ENCODE measurements around the gene SEPTIN12.

The SEPTIN12 gene, protein sequence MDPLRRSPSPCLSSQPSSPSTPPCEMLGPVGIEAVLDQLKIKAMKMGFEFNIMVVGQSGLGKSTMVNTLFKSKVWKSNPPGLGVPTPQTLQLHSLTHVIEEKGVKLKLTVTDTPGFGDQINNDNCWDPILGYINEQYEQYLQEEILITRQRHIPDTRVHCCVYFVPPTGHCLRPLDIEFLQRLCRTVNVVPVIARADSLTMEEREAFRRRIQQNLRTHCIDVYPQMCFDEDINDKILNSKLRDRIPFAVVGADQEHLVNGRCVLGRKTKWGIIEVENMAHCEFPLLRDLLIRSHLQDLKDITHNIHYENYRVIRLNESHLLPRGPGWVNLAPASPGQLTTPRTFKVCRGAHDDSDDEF

GRCh38 chr16:4787627-4788482 is at the start of gene SEPTIN12:
TSS of gene SEPTIN12 (minus strand) at chr16:4788345. CDS start at chr16:4787645, 700 bp downstream.
- no peak for DNase-seq

DNA sequence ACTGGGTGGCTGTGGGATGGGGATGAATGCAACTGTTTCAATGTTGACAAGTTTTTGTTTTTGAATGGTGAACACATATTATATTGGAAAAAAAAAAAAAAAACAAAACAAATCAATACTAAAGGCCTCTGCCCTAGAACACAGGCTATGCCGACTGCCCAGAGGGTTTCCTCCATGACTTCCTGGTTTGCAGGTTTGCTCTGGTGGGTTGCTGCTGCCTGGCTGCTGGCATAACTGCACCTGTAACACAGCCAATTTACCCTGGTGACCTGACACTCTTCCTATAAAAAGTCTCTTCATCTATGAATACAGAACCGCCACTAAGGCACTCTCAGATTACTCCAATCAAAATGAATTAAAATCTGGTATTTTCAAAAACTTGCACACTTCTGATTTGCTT is 48.6 kb upstream of the SEPTIN12 start:
- DNase-seq = no peak

- no peak for DNase-seq
Measured at GRCh38 chr16:4833584-4833983, 45.4 kb upstream of the SEPTIN12 start.

DNA sequence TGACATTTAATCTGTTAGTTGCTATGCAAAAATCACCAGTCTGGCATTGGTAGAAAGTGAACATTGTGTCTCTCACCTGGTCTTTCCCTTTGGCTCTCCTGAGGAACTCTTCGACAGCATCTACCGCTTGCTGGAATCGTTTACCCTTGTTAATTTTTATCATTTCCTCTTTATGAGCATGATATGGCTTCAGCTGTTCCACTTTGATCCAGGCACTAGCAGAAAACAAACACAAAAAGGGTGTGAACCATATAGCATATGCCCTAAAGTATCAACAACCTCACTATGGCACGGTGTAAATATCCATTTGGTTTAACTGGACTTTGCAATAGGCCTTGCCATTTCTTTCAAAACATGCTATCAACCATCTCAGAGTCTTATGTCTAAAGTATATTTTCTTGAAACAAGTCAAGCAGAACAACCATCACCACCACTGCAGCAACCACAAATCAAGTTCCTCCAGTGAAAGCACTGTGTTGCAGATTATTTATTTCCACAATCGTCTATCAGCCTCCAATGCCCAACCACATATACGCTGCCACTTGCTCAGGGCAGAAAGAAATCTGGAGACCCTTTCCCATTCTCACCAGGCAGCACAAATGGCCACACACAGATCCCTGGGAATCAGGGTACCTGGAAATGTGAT is 44.7 kb upstream of the SEPTIN12 start:
- no peak for DNase-seq

- DNase-seq = no peak
Measured at GRCh38 chr16:4831616-4832015, 43.5 kb upstream of the SEPTIN12 start.

DNA sequence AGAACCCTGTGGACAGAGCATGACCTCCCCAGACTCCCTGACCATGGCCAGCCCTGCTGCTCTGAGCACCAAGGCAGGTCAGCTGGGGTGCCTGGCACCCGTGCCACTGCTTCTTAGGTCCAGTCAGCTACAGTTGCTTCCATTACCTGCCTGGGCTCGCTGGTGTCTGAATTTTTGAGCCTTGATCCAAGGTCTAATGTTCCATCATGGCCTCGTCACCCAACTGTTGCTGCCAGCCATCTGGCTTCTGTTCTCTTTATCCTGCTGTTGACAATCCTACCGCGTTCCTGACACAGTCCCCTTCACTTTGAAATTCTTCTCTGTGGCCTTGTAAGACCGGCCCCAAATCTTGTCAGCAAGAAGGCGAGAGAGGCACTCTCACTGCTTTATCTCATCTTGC is 42.3 kb upstream of the SEPTIN12 start:
- DNase-seq = no peak

DNA sequence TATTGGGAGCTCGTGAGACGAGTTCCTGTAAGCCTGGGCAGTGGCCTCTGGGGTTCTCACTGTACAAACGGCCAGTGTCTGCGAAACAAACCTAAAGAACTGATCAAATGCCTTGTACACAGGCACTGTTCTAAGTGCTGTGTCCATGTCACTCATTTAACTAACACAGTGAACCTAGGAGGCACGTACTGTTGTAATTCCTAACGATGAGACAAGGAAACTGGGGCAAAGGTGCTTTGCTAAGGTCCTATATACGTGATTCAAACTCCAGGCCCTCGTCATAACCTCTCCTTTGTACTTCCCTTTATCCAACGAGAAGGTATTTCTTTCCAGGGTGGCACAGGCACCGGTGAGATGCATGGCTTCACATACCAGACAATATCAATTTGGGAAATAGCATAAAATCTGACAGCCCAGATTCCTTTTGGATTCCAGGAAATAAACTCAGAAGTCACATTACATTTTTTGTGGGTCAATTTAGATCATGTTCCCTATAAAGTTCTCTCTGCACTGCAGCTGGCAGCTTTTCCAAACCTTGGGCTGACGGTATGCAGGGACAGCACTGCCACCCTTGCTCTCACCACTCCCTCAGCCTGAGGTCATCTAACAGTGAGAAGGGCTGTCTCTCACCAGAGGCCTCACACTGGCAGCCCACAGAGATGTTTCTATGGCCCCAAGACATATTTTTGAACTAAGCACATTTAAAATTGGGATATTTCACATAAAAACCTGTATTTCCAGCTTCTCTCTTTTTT is 40.6 kb upstream of the SEPTIN12 start:
- DNase-seq = no peak

DNA sequence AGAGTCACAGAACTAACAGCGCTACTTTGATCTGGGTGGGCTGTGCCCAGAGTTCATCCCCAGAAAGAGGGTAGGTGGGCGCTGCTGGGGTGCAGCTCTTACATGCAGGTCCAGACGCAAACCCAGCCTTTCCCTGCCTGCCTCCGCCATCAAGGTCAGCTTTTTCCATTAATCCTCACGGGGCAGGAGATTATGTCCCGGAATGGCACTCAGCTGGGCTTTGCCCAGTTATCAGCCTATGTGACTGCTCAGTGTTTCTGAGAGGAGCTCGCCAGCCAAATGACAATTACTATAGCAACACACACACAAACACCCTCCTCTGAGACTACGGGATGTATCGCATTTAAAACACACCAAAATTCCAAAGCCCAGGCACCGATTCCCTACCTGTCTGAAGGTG is 38.8 kb upstream of the SEPTIN12 start:
- DNase-seq = no peak

DNA sequence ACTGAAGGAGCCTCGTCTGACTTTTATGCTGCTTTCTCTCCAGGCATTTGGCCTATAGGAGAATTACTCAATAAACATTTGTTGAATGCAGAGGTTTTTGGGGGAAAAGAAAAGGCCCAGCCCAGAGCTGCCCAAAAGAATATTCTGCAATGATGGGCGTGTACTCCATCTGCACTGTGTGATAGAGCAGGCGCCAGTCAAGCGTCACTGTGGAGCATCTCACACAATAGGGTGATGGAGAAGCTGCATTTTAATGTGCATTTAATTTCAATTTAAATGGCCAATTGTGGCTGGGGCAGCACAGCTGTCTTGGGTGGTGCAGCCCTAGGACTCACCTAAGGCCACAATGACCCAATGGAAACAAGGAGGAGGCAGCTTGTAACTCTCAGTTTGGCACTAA is 38.4 kb upstream of the SEPTIN12 start:
- DNase-seq = no peak

GRCh38 chr16:4825196-4825595 is 37.1 kb upstream of the SEPTIN12 start:
- no peak for DNase-seq

GRCh38 chr16:4820652-4821051 is 32.5 kb upstream of the SEPTIN12 start:
- no peak for DNase-seq

DNA sequence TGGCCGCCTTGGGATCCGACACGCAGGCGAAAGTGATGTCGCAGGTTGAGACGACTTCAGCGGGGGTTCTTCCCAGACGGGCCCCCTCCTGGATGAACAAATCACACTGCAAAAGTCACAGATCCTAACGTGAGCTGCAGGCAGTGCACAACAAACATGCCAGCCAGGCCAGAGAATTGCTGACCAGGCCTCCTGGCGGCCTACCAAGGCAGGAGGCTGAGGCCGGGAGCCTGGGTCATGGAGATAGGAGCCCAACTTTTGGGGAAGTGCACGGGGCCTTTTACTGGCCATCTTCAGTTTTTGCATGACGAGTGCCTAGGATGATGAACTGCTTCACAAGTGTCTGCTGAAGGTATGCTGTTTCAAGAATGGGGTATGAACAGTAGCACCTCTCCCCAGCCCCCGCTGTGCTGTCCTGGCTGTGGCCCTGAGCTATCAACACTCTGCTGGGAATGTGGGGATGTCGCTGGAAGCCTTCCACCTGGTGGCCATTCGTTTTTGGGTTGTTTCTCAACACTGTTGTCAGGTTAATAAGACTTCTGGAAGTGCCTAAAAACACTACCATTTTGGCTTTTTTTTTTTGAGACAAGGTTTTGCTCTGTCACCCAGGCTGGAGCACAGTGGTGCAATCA is 26.5 kb upstream of the SEPTIN12 start:
- no peak for DNase-seq

DNA sequence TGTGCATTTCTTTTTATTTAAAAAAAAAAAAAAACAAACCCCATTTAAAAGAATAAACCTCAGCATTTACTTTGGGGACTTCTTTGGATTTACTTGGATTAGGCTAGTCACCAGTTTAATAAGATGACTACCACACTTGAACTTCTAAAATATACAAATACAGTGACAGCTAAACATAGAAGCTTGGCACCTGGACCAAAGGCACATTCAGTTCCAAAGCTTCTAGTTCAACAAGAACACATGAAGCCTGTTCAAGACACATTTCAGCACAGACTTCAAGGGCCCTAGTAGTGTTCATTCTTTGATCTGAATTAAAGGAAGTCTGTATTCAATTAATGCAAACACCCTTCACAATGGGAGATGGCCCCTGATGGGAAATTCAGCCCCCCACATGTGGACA is 25.9 kb upstream of the SEPTIN12 start:
- no peak for DNase-seq

DNA sequence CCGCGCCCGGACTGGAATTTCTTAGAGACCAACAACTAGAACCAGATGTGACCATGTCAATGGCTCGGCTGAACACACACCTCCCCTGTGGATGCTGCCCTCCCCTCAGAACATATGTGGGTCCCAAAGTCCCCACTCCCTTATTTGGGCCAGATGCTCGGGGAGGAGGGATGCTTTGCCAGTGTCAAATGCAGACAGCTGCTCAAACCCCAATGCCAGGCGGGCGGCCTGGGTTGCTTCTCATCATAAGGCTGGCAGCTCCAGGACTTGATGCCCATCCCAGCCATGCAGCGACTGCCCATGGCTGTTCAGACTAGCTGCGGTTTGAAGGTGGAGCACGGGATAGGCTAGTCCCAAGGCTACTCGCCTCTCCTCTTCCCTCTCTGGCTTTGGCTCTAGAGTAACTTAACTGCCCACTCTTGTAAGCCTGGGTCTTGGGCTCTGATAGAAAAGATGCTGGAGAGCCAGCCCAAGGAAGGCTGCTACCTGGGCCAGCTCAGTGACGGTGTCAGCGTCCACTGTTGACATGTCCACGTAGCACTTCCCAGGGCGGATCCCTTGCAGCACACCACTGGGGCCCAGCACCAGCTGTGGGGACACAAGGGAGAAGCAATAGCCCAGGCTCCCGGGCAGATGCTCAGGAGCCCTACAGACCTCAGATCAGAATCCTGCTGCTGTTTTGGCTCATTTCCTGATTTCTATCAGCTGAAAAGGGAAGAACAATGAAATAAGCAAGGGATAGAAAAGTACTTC is 25.3 kb upstream of the SEPTIN12 start:
- no peak for DNase-seq

- DNase-seq = no peak
Measured at GRCh38 chr16:4811773-4812172, 23.6 kb upstream of the SEPTIN12 start.

GRCh38 chr16:4811242-4811641 is 23.1 kb upstream of the SEPTIN12 start:
- no peak for DNase-seq

GRCh38 chr16:4806280-4806679 is 18.1 kb upstream of the SEPTIN12 start:
- no peak for DNase-seq

- DNase-seq = no peak
Measured at GRCh38 chr16:4805231-4805630, 17.1 kb upstream of the SEPTIN12 start.

DNA sequence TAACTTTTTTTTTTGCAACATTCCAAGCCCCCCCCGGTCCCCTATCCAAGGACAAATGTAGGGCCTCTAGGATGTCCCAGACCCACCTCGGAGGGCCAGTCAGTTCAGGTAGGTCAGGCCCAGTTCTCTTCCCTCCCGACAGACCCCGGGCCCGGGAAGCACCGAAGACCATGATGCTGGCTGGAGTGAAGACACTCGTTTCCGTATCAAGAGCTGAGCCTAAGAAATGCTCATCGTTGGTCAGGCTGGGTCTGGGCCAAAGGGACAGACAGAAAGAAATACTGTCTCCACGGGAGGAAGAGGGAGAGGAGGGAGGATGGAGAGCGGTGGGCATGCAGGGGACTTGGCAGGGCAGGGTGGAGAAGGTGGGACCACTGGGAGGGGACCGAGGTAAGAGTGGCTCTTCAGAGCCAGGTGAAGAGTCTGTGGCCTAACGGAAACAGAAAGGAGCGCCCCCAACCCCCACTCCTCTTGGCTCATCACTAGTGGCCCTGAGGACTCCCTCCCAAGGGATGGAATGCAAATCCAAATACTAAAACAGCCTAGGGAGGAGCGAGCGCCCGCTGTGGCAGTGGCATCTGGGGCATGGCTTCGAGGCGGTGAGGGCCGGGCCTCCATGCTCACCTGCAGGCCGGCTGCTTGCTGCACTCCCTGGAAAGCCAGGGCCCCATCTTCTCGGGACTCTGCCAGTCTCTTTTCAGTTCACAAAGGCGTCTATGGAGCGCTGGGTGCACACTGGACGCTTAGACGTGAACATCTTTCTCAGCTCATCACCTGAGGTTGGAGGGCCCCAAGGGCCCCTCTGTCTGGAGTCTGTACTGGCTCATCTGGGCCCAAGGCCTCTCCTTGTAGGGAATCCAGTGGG is 16.0 kb upstream of the SEPTIN12 start:
- DNase-seq = no peak

- no peak for DNase-seq
Measured at GRCh38 chr16:4803401-4803844, 15.3 kb upstream of the SEPTIN12 start.

Measured in SIG-M5 (cell line).